Measurements from ENCODE around the gene HCN2. TPM values are rescaled to one million over a fixed set of nuclear protein-coding genes. Genes with fewer than 3 reads are reported as not detected.
A peak's percentile ranks its signal among the peaks of the same experiment; 100 is the strongest.

The HCN2 gene
- total and polyA plus RNA-seq, 9 of the 15 experiments (the other 6 are each of a cell fraction or from before 2014, with no cell fraction given) = 0.29 to 4.2 (median 0.82) TPM; not detected in 2

GRCh38 chr19:633068-633785 is 43.5 kb downstream of the HCN2 start, which contains the start of gene POLRMT (continued):
- TF ChIP-seq KLF6 (CRISPR knock-in tag; IDR thresholded peaks at IDR 0.05; ENCODE audit: borderline replicate concordance) = no peak
- TF ChIP-seq CREM (IDR thresholded peaks at IDR 0.05; ENCODE audit: low read depth) = peak; percentile 84
- TF ChIP-seq SAP30 (IDR thresholded peaks at IDR 0.05; ENCODE audit: borderline replicate concordance, insufficient read depth, low read depth, low read length, poor library complexity, severe bottlenecking) = peak; percentile 55
- 0 out of 2 replicates have a peak, but pooled peaks have one; percentile 5 for TF ChIP-seq BHLHE40 (IDR thresholded peaks at IDR 0.05; ENCODE audit: low read length)
- peak; percentile 21; the same call in 1 of the 2 replicates for TF ChIP-seq PML (IDR thresholded peaks at IDR 0.05; ENCODE audit: low read length)
- no peak for TF ChIP-seq RUNX1 (IDR thresholded peaks at IDR 0.05; ENCODE audit: low read depth)
- no peak for TF ChIP-seq MIER1 (IDR thresholded peaks at IDR 0.05; ENCODE audit: low read depth)
- TF ChIP-seq NFXL1 (CRISPR knock-in tag; IDR thresholded peaks at IDR 0.05) = no peak
- peak; percentile 74 to 81 for TF ChIP-seq E2F6 (IDR thresholded peaks at IDR 0.05; ENCODE audit: borderline replicate concordance in 1 of 2, extremely low read depth in 1 of 2, insufficient read depth in 1 of 2, insufficient read length in 1 of 2, low read depth in 1 of 2, low read length in 1 of 2, poor library complexity in 1 of 2, severe bottlenecking in 1 of 2)
- peak; percentile 80 for TF ChIP-seq ETV1 (tag; conservative IDR thresholded peaks at IDR 0.05; ENCODE audit: low read depth)
- peak; percentile 48 for TF ChIP-seq CXXC5 (CRISPR knock-in tag; IDR thresholded peaks at IDR 0.05)
- TF ChIP-seq CBFB (CRISPR knock-in tag; IDR thresholded peaks at IDR 0.05) = no peak
- TF ChIP-seq, protein P1, sequence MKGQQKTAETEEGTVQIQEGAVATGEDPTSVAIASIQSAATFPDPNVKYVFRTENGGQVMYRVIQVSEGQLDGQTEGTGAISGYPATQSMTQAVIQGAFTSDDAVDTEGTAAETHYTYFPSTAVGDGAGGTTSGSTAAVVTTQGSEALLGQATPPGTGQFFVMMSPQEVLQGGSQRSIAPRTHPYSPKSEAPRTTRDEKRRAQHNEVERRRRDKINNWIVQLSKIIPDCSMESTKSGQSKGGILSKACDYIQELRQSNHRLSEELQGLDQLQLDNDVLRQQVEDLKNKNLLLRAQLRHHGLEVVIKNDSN (CRISPR knock-in tag; IDR thresholded peaks at IDR 0.05) = no peak
- TF ChIP-seq EHMT2 (IDR thresholded peaks at IDR 0.05) = no peak
- TF ChIP-seq NCOR1 (IDR thresholded peaks at IDR 0.05) = no peak
- TF ChIP-seq TAF1 (IDR thresholded peaks at IDR 0.05; ENCODE audit: control insufficient read depth, extremely low read depth, insufficient read depth, low read length, severe bottlenecking) = peak; percentile 63
- TF ChIP-seq NEUROD1 (IDR thresholded peaks at IDR 0.05; ENCODE audit: borderline replicate concordance, low read depth, low read length, partially characterized antibody) = peak; percentile 91
- no peak for TF ChIP-seq TOE1 (IDR thresholded peaks at IDR 0.05; ENCODE audit: borderline replicate concordance)
- TF ChIP-seq TOE1 (CRISPR knock-in tag; IDR thresholded peaks at IDR 0.05; ENCODE audit: borderline replicate concordance, low read depth) = no peak
- TF ChIP-seq ZNF274 (IDR thresholded peaks at IDR 0.05; ENCODE audit: borderline replicate concordance, low read depth, low read length) = no peak
- TF ChIP-seq POLR2A (conservative IDR thresholded peaks at IDR 0.05) = peak; percentile 54; the same call in 1 of the 2 replicates
- TF ChIP-seq ZNF282 (CRISPR knock-in tag; IDR thresholded peaks at IDR 0.05) = no peak
- TF ChIP-seq CGGBP1 (CRISPR knock-in tag; IDR thresholded peaks at IDR 0.05) = no peak
- TF ChIP-seq SP1 (CRISPR knock-in tag; IDR thresholded peaks at IDR 0.05) = no peak
- TF ChIP-seq ZNF431 (CRISPR knock-in tag; IDR thresholded peaks at IDR 0.05) = no peak
- TF ChIP-seq ZNF644 (tag; IDR thresholded peaks at IDR 0.05; ENCODE audit: low read depth) = no peak
- no peak for TF ChIP-seq SMAD3 (CRISPR knock-in tag; conservative IDR thresholded peaks at IDR 0.05)
- TF ChIP-seq ZNF76 (CRISPR knock-in tag; IDR thresholded peaks at IDR 0.05; ENCODE audit: borderline replicate concordance) = no peak
- TF ChIP-seq FOXK1 (CRISPR knock-in tag; IDR thresholded peaks at IDR 0.05; ENCODE audit: borderline replicate concordance) = no peak
